T-cell (primary cell): ENCODE results near the gene TMEM163. TPM values are rescaled to one million over a fixed set of nuclear protein-coding genes. Genes with fewer than 3 reads are reported as not detected.
A peak's percentile ranks its signal among the peaks of the same experiment; 100 is the strongest.

Experiments
- ATAC-seq, 4 experiments: fragments of 200-7000 bp in 3 of 4; fragments of 150-1000 bp in 1 of 4; cut with Tn5 transposase; replicated peaks in 1 of 4; 1 replicate in 3 of 4; 2 replicates in 1 of 4; pipeline ENCODE4 v1.10.0; 2021; ENCODE audit warnings: moderate library complexity in 3 of 4, mild to moderate bottlenecking in 2 of 4, moderate number of reproducible peaks in 1 of 4
- CTCF ChIA-PET, 2 donors: fragments of 300-600 bp; sonication (Branson Sonifier 250); formaldehyde crosslinking; loops; one replicate each; lab custom pipeline; 2022; ENCODE audit warnings: antibody characterized with exemption in 2 of 2; lab: Charles Lee
- POLR2A ChIA-PET, 2 donors: fragments of 300-600 bp; sonication (Branson Sonifier 250); formaldehyde crosslinking; loops; one replicate each; lab custom pipeline; 2022; ENCODE audit warnings: antibody characterized with exemption in 2 of 2; lab: Charles Lee
- DNase-seq, 35 experiments: peaks; one replicate each; pipeline versions ENCODE4 v3.0.0 to v3.0.0-alpha.2; 2013 to 2023
- H3K27ac ChIP-seq: one replicate; pipeline ENCODE4 v1.5.1; 2013; ENCODE audit warnings: low read length
- H3K27me3 ChIP-seq, 2 experiments: replicated peaks in 1 of 2; 1 replicate in 1 of 2; 2 replicates in 1 of 2; pipeline versions ENCODE4 v1.6.1 to v1.7.0; 2013; ENCODE audit warnings: low read length in 1 of 2, mixed read lengths in 1 of 2; ENCODE audit not compliant: control insufficient read depth in 2 of 2, insufficient read depth in 2 of 2; ENCODE audit errors: extremely low read depth in 1 of 2
- H3K36me3 ChIP-seq, 2 donors: 1 replicate in 1 of 2; 2 replicates in 1 of 2; pipeline versions ENCODE4 v1.6.1 to v1.7.0; 2013; ENCODE audit warnings: low read length in 1 of 2; ENCODE audit not compliant: control insufficient read depth in 2 of 2, insufficient read depth in 1 of 2; ENCODE audit errors: extremely low read depth in 1 of 2
- H3K4me1 ChIP-seq, 2 experiments: 1 replicate in 1 of 2; 2 replicates in 1 of 2; pipeline versions ENCODE4 v1.6.1 to v1.7.0; 2013; ENCODE audit warnings: low read length in 2 of 2, mixed read lengths in 1 of 2; ENCODE audit not compliant: insufficient read depth in 2 of 2, control insufficient read depth in 1 of 2; ENCODE audit errors: extremely low read depth in 1 of 2
- H3K4me3 ChIP-seq, 2 donors: 1 replicate in 1 of 2; 2 replicates in 1 of 2; pipeline versions ENCODE4 v1.5.1 to v1.7.0; 2013; ENCODE audit warnings: mild to moderate bottlenecking in 2 of 2, low read length in 1 of 2, moderate library complexity in 1 of 2; ENCODE audit not compliant: control insufficient read depth in 1 of 2; ENCODE audit errors: extremely low read depth in 1 of 2
- H3K9me3 ChIP-seq: 2 replicates; pipeline ENCODE4 v1.7.0; 2013
- H3K27ac Mint-ChIP-seq, 2 donors: one replicate each; pipeline ENCODE4 v1.8.0; 2020 to 2021; ENCODE audit warnings: mild to moderate bottlenecking in 2 of 2, mixed read lengths in 2 of 2
- H3K27me3 Mint-ChIP-seq, 2 donors: one replicate each; pipeline ENCODE4 v1.8.0; 2021 to 2022; ENCODE audit warnings: mixed read lengths in 2 of 2
- H3K36me3 Mint-ChIP-seq: one replicate; pipeline ENCODE4 v1.8.0; 2021; ENCODE audit warnings: mixed read lengths
- H3K4me1 Mint-ChIP-seq, 3 donors: one replicate each; pipeline ENCODE4 v1.8.0; 2020 to 2022; ENCODE audit warnings: mixed read lengths in 3 of 3, mild to moderate bottlenecking in 1 of 3
- H3K4me3 Mint-ChIP-seq, 3 donors: one replicate each; pipeline ENCODE4 v1.8.0; 2020 to 2022; ENCODE audit warnings: mild to moderate bottlenecking in 3 of 3, mixed read lengths in 3 of 3, moderate library complexity in 3 of 3
- H3K9me3 Mint-ChIP-seq, 3 donors: one replicate each; pipeline ENCODE4 v1.8.0; 2020 to 2022; ENCODE audit warnings: mixed read lengths in 3 of 3
- WGBS: methylation state at CpG from one replicate; pipeline ENCODE4 v1.1.5; 2013; ENCODE audit warnings: missing lambda C conversion rate; ENCODE audit not compliant: insufficient coverage; 5-methylcytosine and 5-hydroxymethylcytosine counted together
- total RNA-seq, 35 experiments: library from RNA in 6 of 35; stranded (reverse) in 6 of 35; fragments of 120-200 nt in 1 of 35; gene quantifications; one replicate each; pipeline versions ENCODE4 v1.2.1 to v1.2.4 and lab custom pipeline; 2013 to 2026

The TMEM163 gene
- total RNA-seq, 5 donors from 2014 or later (not counting 1 experiment from before 2014, with no cell fraction given) = 0.18 to 0.73 (median 0.35) TPM

GRCh38 chr2:134412639-134412999 lies 306.2 kb downstream of the TMEM163 start:
- H3K36me3 ChIP-seq = peaks cover 0 to 23% of the 10 kb centered on the region in 2 donors
- H3K9me3 ChIP-seq = no peaks in the 10 kb centered on the region
- peaks cover 44 to 48% (median 46%) of the 10 kb centered on the region in 3 donors for H3K4me1 Mint-ChIP-seq
- H3K9me3 Mint-ChIP-seq = no peaks in the 10 kb centered on the region
- ATAC-seq (no peak), DNase-seq (no peak)
- H3K27ac Mint-ChIP-seq = no peak overlapping the region
- ChIA-PET CTCF (interaction anchor here (0.6 to 3.6 kb wide), 22 partner anchors 8 to 528 kb away, joined by 3 to 115 read pairs (median 4); no protein-coding TSS in a partner anchor), POLR2A (interaction anchor here in 1 of 2 donors (1.0 kb wide), 1 partner anchor 292 kb away, joined by 3 read pairs; no protein-coding TSS in a partner anchor)
- no peaks in the 10 kb centered on the region for H3K27me3 Mint-ChIP-seq
- H3K4me3 Mint-ChIP-seq = no peak overlapping the region
- no peaks in the 10 kb centered on the region for H3K27me3 ChIP-seq
- H3K4me1 ChIP-seq = peaks cover 18 to 27% of the 10 kb centered on the region in 2 experiments
- H3K27ac ChIP-seq = no peak overlapping the region
- no peak overlapping the region for H3K4me3 ChIP-seq
- peaks cover 20% of the 10 kb centered on the region for H3K36me3 Mint-ChIP-seq
- WGBS = 97% methylated on average over 4 of the region's 8 CpGs

DNA sequence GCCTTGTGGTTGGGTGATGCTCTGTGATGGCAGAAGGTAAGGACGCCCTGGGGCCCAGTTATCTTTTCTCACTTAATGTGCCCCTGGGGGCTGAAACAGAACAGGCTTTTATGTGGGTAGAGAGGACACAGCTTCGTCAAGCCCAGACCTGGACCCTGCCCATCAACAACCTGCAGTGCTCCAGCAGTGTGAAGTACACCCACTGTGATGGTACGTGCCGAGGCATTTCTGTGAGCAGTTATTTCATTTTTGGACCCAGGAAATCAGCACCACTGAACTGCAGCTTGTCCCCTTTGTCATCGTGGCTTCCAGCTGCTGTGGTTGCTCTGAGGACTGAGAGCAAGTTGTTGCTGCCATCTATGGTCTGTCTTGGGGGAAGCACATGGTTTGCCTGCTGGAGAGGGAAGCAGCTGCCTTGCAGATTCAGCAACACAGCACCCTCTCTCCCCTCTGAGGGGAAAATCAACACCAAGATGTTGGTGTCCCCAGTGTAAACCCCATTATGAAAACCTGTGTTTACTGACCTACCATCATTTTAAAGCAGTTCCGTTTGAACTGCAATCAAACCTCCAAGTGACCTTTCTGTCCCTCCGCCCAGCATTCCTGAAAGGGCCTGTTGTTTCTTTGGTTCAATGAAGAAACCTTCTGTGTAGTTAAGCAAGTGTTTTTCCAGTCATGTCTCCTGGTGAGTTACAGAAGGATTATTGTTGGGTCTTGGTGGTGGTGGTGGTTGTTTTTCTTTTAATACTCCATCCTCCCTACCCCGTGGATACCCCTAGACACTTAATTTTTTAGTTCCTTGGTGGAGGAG lies 306.8 kb downstream of the TMEM163 start:
- 30% methylated on average over 5 of the region's 8 CpGs for WGBS
- DNase-seq (peak; percentile 34 to 81 (median 61)), ATAC-seq (peak; percentile 88 to 97 (median 92))
- peaks cover 0 to 20% of the 10 kb centered on the region in 2 donors for H3K36me3 ChIP-seq
- peak overlapping the region; percentile 46 to 74 for H3K27ac Mint-ChIP-seq
- ChIA-PET CTCF (interaction anchor here (0.5 to 3.6 kb wide), 35 partner anchors 8 to 662 kb away, joined by 3 to 115 read pairs (median 4); no protein-coding TSS in a partner anchor), POLR2A (interaction anchor here in 1 of 2 donors (1.0 kb wide), 1 partner anchor 292 kb away, joined by 3 read pairs; no protein-coding TSS in a partner anchor)
- no peaks in the 10 kb centered on the region for H3K9me3 ChIP-seq
- peaks cover 49 to 54% (median 52%) of the 10 kb centered on the region in 3 donors for H3K4me1 Mint-ChIP-seq
- H3K27ac ChIP-seq = no peak overlapping the region
- no peaks in the 10 kb centered on the region for H3K27me3 Mint-ChIP-seq
- no peak overlapping the region for H3K4me3 ChIP-seq
- no peak overlapping the region for H3K4me3 Mint-ChIP-seq
- peaks cover 20% of the 10 kb centered on the region for H3K36me3 Mint-ChIP-seq
- H3K4me1 ChIP-seq = peaks cover 19 to 27% of the 10 kb centered on the region in 2 experiments
- no peaks in the 10 kb centered on the region for H3K9me3 Mint-ChIP-seq
- no peaks in the 10 kb centered on the region for H3K27me3 ChIP-seq

DNA sequence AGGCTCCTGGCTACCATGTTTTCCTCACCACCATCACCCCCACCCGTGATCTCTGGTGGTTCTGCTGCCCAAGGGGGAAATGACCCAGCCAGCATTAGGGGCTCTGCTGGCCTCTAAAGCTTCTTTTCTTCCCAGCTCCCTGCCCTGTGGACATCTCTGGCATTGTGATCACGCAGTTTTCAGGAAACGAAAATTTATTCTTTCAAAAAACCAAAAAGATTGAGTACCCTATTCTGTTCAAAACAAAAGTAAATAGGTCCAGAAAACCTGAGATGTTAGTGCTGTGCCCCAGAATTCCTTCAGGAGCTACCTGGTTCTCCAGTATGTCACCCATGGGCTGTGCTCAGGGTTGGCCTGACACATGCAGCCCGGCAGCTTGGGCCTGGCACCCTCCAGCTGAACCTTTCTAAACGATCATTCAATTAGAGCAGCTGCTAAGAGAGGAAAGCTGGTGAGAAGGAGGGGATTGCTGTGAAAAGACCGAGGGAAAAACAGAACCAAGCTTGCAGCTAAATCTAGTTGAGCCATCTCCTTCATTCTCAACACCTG lies 307.4 kb downstream of the TMEM163 start:
- POLR2A ChIA-PET = no interaction called here
- H3K27ac Mint-ChIP-seq = peak overlapping the region; percentile 46 to 74
- no peak for ATAC-seq
- no peaks in the 10 kb centered on the region for H3K9me3 ChIP-seq
- CTCF ChIA-PET = interaction anchor here (0.5 to 3.6 kb wide), 29 partner anchors 10 to 661 kb away, joined by 3 to 115 read pairs (median 4); no protein-coding TSS in a partner anchor
- H3K27ac ChIP-seq = no peak overlapping the region
- peaks cover 19 to 27% of the 10 kb centered on the region in 2 experiments for H3K4me1 ChIP-seq
- H3K4me3 ChIP-seq = no peak overlapping the region
- H3K36me3 Mint-ChIP-seq = peaks cover 20% of the 10 kb centered on the region
- DNase-seq = no peak
- no peaks in the 10 kb centered on the region for H3K27me3 Mint-ChIP-seq
- peaks cover 0 to 20% of the 10 kb centered on the region in 2 donors for H3K36me3 ChIP-seq
- H3K9me3 Mint-ChIP-seq = no peaks in the 10 kb centered on the region
- 97% methylated on average over 3 of the region's 6 CpGs for WGBS
- H3K4me3 Mint-ChIP-seq = no peak overlapping the region
- H3K27me3 ChIP-seq = no peaks in the 10 kb centered on the region
- peaks cover 54 to 59% (median 57%) of the 10 kb centered on the region in 3 donors for H3K4me1 Mint-ChIP-seq

- no peak for DNase-seq
- Mint-ChIP-seq H3K36me3 (peaks cover 20% of the 10 kb centered on the region), H3K9me3 (no peaks in the 10 kb centered on the region), H3K4me3 (no peak overlapping the region), H3K4me1 (peaks cover 58 to 61% (median 59%) of the 10 kb centered on the region in 3 donors), H3K27me3 (no peaks in the 10 kb centered on the region), H3K27ac (peak overlapping the region; percentile 22 to 74)
- H3K4me3 ChIP-seq = no peak overlapping the region
- H3K27me3 ChIP-seq = no peaks in the 10 kb centered on the region
- no peak for ATAC-seq
- POLR2A ChIA-PET = no interaction called here
- H3K27ac ChIP-seq = no peak overlapping the region
- 83% methylated on average over 3 of the region's 5 CpGs for WGBS
- H3K4me1 ChIP-seq = peaks cover 19 to 27% of the 10 kb centered on the region in 2 experiments
- CTCF ChIA-PET = interaction anchor here (0.6 to 3.6 kb wide), 14 partner anchors 9 to 524 kb away, joined by 3 to 115 read pairs (median 4); no protein-coding TSS in a partner anchor
- no peaks in the 10 kb centered on the region for H3K9me3 ChIP-seq
- peaks cover 0 to 20% of the 10 kb centered on the region in 2 donors for H3K36me3 ChIP-seq
These were observed 308.0 kb downstream of the TMEM163 start for GRCh38 chr2:134410831-134411231.

DNA sequence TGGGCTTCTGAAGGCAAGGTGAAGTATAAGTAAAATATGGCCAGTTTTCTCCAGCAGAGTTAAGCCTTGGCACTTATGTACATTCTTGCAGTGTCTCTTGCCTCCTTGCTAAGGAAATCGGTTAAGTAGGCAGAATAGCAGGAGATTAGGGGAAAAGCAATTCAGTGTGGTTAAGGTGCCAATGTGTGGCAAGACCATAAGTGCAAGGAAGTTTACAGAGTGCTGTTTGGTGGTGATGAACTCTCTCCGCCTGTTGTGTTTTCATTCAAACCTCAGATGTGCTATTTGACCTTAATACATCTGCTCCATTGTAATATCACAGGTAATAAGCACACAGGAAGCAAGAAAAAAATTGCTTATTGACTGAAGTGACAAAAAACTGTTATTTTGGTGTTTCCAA lies 308.8 kb downstream of the TMEM163 start:
- Mint-ChIP-seq H3K27ac (peak overlapping the region; percentile 40), H3K36me3 (peaks cover 18% of the 10 kb centered on the region), H3K9me3 (no peaks in the 10 kb centered on the region), H3K27me3 (no peaks in the 10 kb centered on the region), H3K4me3 (no peak overlapping the region), H3K4me1 (peaks cover 57 to 63% (median 58%) of the 10 kb centered on the region in 3 donors)
- Histone ChIP-seq H3K4me3 (no peak overlapping the region), H3K27ac (no peak overlapping the region), H3K27me3 (no peaks in the 10 kb centered on the region), H3K36me3 (peaks cover 0 to 23% of the 10 kb centered on the region in 2 donors), H3K4me1 (peaks cover 19 to 27% of the 10 kb centered on the region in 2 experiments), H3K9me3 (no peaks in the 10 kb centered on the region)
- peak in 1 of 35 experiments; percentile 12 for DNase-seq
- ATAC-seq = no peak
- WGBS = no CpG with 5 or more reads among the region's 2 CpGs
- CTCF ChIA-PET = interaction anchor here in 1 of 2 donors (0.6 to 3.6 kb wide), 2 partner anchors 176 to 291 kb away, joined by 3 to 115 read pairs; no protein-coding TSS in a partner anchor
- POLR2A ChIA-PET = no interaction called here

DNA sequence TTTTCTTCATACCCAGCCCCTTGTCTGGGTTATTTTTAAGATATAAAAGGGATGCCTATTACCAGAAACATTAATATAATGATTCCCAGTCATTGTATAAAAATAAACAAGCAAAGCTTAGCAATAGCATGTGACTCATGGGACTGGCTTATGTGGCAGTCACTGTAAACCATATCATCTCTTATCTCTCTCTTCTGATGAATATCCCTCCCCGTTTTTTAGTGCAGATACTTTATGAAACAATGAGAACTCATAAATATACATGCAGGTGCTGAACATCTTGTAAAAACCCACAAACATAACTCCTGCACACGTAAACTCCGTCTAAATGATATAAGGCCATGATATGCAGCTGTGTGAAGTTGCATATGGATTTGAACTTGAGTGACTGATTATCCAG lies 310.0 kb downstream of the TMEM163 start:
- ATAC-seq (no peak), DNase-seq (no peak)
- H3K27ac Mint-ChIP-seq = peak overlapping the region; percentile 40 to 69
- Histone ChIP-seq H3K27ac (no peak overlapping the region), H3K9me3 (no peaks in the 10 kb centered on the region), H3K4me3 (no peak overlapping the region), H3K27me3 (no peaks in the 10 kb centered on the region), H3K4me1 (peaks cover 19 to 27% of the 10 kb centered on the region in 2 experiments), H3K36me3 (peaks cover 0 to 19% of the 10 kb centered on the region in 2 donors)
- ChIA-PET CTCF (interaction anchor here (0.6 to 1.4 kb wide), 4 partner anchors 249 to 292 kb away, joined by 3 to 5 read pairs (median 3); no protein-coding TSS in a partner anchor), POLR2A (interaction anchor here in 1 of 2 donors (0.6 to 0.7 kb wide), 2 partner anchors 36 to 173 kb away, joined by 3 read pairs; no protein-coding TSS in a partner anchor)
- H3K9me3 Mint-ChIP-seq = no peaks in the 10 kb centered on the region
- no peak overlapping the region for H3K4me3 Mint-ChIP-seq
- H3K36me3 Mint-ChIP-seq = peaks cover 19% of the 10 kb centered on the region
- no CpG with 5 or more reads among the region's 3 CpGs for WGBS
- H3K27me3 Mint-ChIP-seq = no peaks in the 10 kb centered on the region
- peaks cover 57 to 66% (median 58%) of the 10 kb centered on the region in 3 donors for H3K4me1 Mint-ChIP-seq
